OCI-LY1 (cell line): Measurements from ENCODE around the gene ADGRD2.

ENCODE experiments used
- EZH2 ChIP-seq: fragments of 200-600 bp; sonication (generic), shearing (Covaris generic); IDR thresholded peaks from 2 replicates; pipeline ENCODE4 v1.8.0; 2017; ENCODE audit warnings: borderline replicate concordance, mixed run types, mild to moderate bottlenecking, antibody characterized with exemption, low read length, moderate library complexity, mixed read lengths
- TF ChIP-seq, protein P1 (sequence below): fragments of 200-600 bp; sonication (generic), shearing (Covaris generic); IDR thresholded peaks from 2 replicates; pipeline ENCODE4 v1.5.1; 2017; ENCODE audit warnings: mild to moderate bottlenecking, antibody characterized with exemption, low read length, moderate library complexity, mixed read lengths

DNA sequence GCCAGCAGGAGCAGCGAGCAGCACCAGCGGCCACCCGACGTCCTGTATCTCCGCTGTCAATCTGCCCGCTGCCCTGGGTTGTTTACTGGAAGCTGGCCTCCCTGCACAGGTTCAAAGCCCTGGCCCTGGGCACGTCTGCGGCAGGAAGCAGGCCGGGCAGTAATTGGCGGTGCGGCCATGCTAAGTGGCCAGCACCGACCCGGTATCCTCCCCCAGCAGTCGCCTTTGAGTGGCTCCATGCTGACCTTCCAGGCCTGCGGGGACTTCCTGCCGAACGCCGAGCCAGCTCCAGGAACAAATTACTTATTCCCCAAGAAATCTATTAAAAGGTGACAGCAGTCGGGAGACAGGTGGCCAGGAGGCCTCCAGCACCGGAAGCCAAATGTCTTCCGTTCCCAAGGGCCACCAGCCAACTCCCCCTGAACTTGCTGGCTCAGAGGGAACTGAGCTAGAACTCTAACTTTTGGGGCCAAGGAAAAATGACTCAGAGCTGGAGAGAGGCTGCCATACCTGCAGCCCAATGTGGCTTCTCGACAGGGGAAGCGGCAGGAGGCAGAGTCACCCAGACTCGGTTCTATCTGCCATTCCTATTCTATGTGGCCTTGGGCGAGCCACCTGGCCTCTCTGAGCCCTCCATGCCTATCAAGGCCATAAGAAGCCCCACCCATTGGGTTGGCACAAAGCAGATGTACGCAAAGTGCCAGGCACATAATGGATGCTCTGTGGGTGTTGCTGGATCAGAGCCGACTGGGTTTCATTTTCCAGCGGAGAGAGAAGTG is 21.3 kb upstream of the ADGRD2 start:
- TF ChIP-seq, protein P1, sequence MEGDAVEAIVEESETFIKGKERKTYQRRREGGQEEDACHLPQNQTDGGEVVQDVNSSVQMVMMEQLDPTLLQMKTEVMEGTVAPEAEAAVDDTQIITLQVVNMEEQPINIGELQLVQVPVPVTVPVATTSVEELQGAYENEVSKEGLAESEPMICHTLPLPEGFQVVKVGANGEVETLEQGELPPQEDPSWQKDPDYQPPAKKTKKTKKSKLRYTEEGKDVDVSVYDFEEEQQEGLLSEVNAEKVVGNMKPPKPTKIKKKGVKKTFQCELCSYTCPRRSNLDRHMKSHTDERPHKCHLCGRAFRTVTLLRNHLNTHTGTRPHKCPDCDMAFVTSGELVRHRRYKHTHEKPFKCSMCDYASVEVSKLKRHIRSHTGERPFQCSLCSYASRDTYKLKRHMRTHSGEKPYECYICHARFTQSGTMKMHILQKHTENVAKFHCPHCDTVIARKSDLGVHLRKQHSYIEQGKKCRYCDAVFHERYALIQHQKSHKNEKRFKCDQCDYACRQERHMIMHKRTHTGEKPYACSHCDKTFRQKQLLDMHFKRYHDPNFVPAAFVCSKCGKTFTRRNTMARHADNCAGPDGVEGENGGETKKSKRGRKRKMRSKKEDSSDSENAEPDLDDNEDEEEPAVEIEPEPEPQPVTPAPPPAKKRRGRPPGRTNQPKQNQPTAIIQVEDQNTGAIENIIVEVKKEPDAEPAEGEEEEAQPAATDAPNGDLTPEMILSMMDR, result no peak
- no peak for TF ChIP-seq EZH2
